ENCODE measurements around the gene DHTKD1.

- TF ChIP-seq CTCF (conservative IDR thresholded peaks at IDR 0.05; ENCODE audit: low read length) (no peak), EZH2phosphoT487 (IDR thresholded peaks at IDR 0.05; ENCODE audit: borderline replicate concordance, low read depth, low read length) (no peak)
Observed at GRCh38 chr10:12031404-12031803, 37.4 kb upstream of the DHTKD1 start.

Measured in OCI-LY7 (cell line).